Left ventricle myocardium superior (tissue), 1 donor: ENCODE measurements around the gene FBXW11. TPM values are rescaled to one million over a fixed set of nuclear protein-coding genes. Genes with fewer than 3 reads are reported as not detected.
"Not testable (repeated sequence)": the region's sequence is repeated elsewhere in the genome, so short reads cannot be mapped to it uniquely, and the experiment has no call there.

ENCODE experiments used
- ATAC-seq: fragments of 200-7000 bp; cut with Tn5 transposase; one replicate; pipeline ENCODE4 v1.9.1; 2020; ENCODE audit warnings: mild to moderate bottlenecking, moderate library complexity
- DNase-seq: peaks from one replicate; pipeline ENCODE4 v3.0.0-alpha.2; 2020
- intact Hi-C: fragments of 100-400 bp; cut with micrococcal nuclease; formaldehyde crosslinking; loops from one replicate; pipeline ENCODE4 v1.11.0; 2022
- total RNA-seq: library from RNA; stranded (reverse); fragmentation: NEBNext Ultra II Directional; extraction: Animal tissue kit (Norgen Biotek cat#: 25700); gene quantifications from one replicate; pipeline ENCODE4 v1.2.1, GENCODE V29; 2021
- donor health status: DM: no; HTN: yes; CAD: no; lungs with severe emphysema.

FBXW11 gene
- total RNA-seq, 1 donor from 2014 or later, result 69.0 TPM

GRCh38 chr5:171898879-171899278 is 107.6 kb downstream of the FBXW11 start:
- no peak for DNase-seq
- intact Hi-C loops, result no loop called here
- no peak for ATAC-seq

- intact Hi-C loops, result no loop called here
- ATAC-seq (no peak), DNase-seq (no peak)
Observed at GRCh38 chr5:171898386-171898785, 108.1 kb downstream of the FBXW11 start.

GRCh38 chr5:171897231-171897630 is 109.2 kb downstream of the FBXW11 start:
- intact Hi-C loops, result no loop called here
- ATAC-seq (no peak), DNase-seq (no peak)

GRCh38 chr5:171895081-171895480 is 111.4 kb downstream of the FBXW11 start:
- ATAC-seq (no peak), DNase-seq (no peak)
- intact Hi-C loops, result no loop called here

GRCh38 chr5:171893290-171893886 is 113.0 kb downstream of the FBXW11 start:
- DNase-seq, result no peak
- intact Hi-C loops, result no loop called here
- peak; percentile 12 for ATAC-seq

- intact Hi-C loops, result no loop called here
- DNase-seq (no peak), ATAC-seq (no peak)
Observed at GRCh38 chr5:171891595-171891994, 114.8 kb downstream of the FBXW11 start.

GRCh38 chr5:171891150-171891549 is 115.3 kb downstream of the FBXW11 start:
- ATAC-seq (peak; percentile 69), DNase-seq (no peak)
- intact Hi-C loops, result no loop called here

- ATAC-seq (peak; percentile 77), DNase-seq (no peak)
- intact Hi-C loops, result no loop called here
Observed at GRCh38 chr5:171888051-171888481, 118.4 kb downstream of the FBXW11 start.

GRCh38 chr5:171886037-171886436 is 120.4 kb downstream of the FBXW11 start:
- ATAC-seq, intact Hi-C loops, DNase-seq: not testable (repeated sequence)

- no peak for DNase-seq
- no peak for ATAC-seq
- intact Hi-C loops, result no loop called here
Observed at GRCh38 chr5:171882118-171882517, 124.3 kb downstream of the FBXW11 start.

GRCh38 chr5:171874234-171874633 is 132.2 kb downstream of the FBXW11 start:
- ATAC-seq, result no peak
- DNase-seq, result no peak
- intact Hi-C loops, result no loop called here

- intact Hi-C loops, result no loop called here
- no peak for DNase-seq
- ATAC-seq, result no peak
Observed at GRCh38 chr5:171872666-171873065, 133.8 kb downstream of the FBXW11 start.

- no peak for DNase-seq
- intact Hi-C loops, result no loop called here
- no peak for ATAC-seq
Observed at GRCh38 chr5:171871711-171872110, 134.7 kb downstream of the FBXW11 start.

GRCh38 chr5:171869956-171870355 is 136.5 kb downstream of the FBXW11 start:
- DNase-seq, result no peak
- ATAC-seq, result no peak
- intact Hi-C loops, result no loop called here

- no peak for DNase-seq
- no peak for ATAC-seq
- intact Hi-C loops, result no loop called here
Observed at GRCh38 chr5:171868236-171868635, 138.2 kb downstream of the FBXW11 start.

- ATAC-seq (no peak), DNase-seq (no peak)
- intact Hi-C loops, result no loop called here
Observed at GRCh38 chr5:171867786-171868185, 138.7 kb downstream of the FBXW11 start.

GRCh38 chr5:171865471-171865870 is 141.0 kb downstream of the FBXW11 start:
- intact Hi-C loops, result no loop called here
- DNase-seq, result no peak
- no peak for ATAC-seq

- DNase-seq (no peak), ATAC-seq (peak; percentile 49)
- intact Hi-C loops, result no loop called here
Observed at GRCh38 chr5:171863935-171864334, 142.5 kb downstream of the FBXW11 start.

GRCh38 chr5:171862624-171863023 is 143.8 kb downstream of the FBXW11 start:
- DNase-seq (no peak), ATAC-seq (peak; percentile 63)
- intact Hi-C loops, result no loop called here

GRCh38 chr5:171861381-171861780 is 145.1 kb downstream of the FBXW11 start:
- intact Hi-C loops, result no loop called here
- no peak for ATAC-seq
- no peak for DNase-seq

GRCh38 chr5:171858303-171858702 is 148.1 kb downstream of the FBXW11 start:
- DNase-seq (no peak), ATAC-seq (peak; percentile 30)
- intact Hi-C loops, result no loop called here

GRCh38 chr5:171857489-171857876 is 149.0 kb downstream of the FBXW11 start:
- DNase-seq (no peak), ATAC-seq (peak; percentile 46)
- intact Hi-C loops, result no loop called here
